ENCODE measurements around the gene LAMB4.

DNA sequence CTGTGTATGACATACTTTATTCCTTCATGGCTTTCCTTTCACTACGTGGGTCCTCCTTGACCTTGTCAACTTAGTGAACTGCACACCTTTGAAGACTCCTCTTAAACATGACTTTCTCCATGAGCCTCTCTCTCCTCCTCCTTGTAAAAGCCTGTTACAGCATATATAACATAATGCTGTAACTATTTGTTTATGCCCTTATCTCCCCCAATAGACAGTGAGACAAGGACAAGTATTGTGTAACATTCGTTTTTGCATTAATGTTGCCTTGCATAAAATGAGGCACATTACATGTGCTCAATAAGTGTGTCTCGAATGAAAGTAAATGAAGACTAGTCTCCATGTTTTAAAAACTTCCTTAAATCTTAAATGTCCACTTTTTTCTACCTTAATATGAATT, 122.9 kb downstream of the LAMB4 start:
- TF ChIP-seq, protein P1, sequence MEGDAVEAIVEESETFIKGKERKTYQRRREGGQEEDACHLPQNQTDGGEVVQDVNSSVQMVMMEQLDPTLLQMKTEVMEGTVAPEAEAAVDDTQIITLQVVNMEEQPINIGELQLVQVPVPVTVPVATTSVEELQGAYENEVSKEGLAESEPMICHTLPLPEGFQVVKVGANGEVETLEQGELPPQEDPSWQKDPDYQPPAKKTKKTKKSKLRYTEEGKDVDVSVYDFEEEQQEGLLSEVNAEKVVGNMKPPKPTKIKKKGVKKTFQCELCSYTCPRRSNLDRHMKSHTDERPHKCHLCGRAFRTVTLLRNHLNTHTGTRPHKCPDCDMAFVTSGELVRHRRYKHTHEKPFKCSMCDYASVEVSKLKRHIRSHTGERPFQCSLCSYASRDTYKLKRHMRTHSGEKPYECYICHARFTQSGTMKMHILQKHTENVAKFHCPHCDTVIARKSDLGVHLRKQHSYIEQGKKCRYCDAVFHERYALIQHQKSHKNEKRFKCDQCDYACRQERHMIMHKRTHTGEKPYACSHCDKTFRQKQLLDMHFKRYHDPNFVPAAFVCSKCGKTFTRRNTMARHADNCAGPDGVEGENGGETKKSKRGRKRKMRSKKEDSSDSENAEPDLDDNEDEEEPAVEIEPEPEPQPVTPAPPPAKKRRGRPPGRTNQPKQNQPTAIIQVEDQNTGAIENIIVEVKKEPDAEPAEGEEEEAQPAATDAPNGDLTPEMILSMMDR (IDR thresholded peaks at IDR 0.05): no peak
- no peak for TF ChIP-seq EZH2 (IDR thresholded peaks at IDR 0.05; ENCODE audit: borderline replicate concordance, insufficient read depth, low read depth, low read length, poor library complexity, severe bottlenecking)
